Measurements from ENCODE around the gene TMSB4X. TPM values are rescaled to one million over a fixed set of nuclear protein-coding genes. Genes with fewer than 3 reads are reported as not detected.
A peak's percentile ranks its signal among the peaks of the same experiment; 100 is the strongest.
"Not testable (repeated sequence)": the region's sequence is repeated elsewhere in the genome, so short reads cannot be mapped to it uniquely, and the experiment has no call there.

Gene TMSB4X
- total RNA-seq, 1 donor from 2014 or later: 2,397 TPM

GRCh38 chrX:12956704-12957534, 18.0 kb upstream of the TMSB4X start:
- Histone ChIP-seq H3K9me3 (no peaks in the 10 kb centered on the region), H3K27me3 (no peaks in the 10 kb centered on the region), H3K36me3 (no peaks in the 10 kb centered on the region), H3K27ac (peak overlapping the region; percentile 58 to 62), H3K4me1 (peaks cover 0 to 2% of the 10 kb centered on the region in 2 donors), H3K4me3 (no peak overlapping the region)
- TF ChIP-seq CTCF (IDR thresholded peaks at IDR 0.05): no peak
- intact Hi-C loops (cut with DNase I): loop anchor here (10.0 kb wide), 1 partner anchor 1078 kb away; no protein-coding TSS in a partner anchor
- DNase-seq (ENCODE audit: low spot score in 2 of 2): peak in 1 of 2 donors; percentile 61

- no peak overlapping the region for H3K4me3 ChIP-seq
- H3K27ac ChIP-seq: peak overlapping the region in 1 of 2 donors; percentile 3
- intact Hi-C loops (cut with DNase I): loop anchor here (10.0 kb wide), 1 partner anchor 1077 kb away; no protein-coding TSS in a partner anchor
These were observed 16.9 kb upstream of the TMSB4X start for GRCh38 chrX:12958059-12958458.

GRCh38 chrX:12958461-12958860, 16.4 kb upstream of the TMSB4X start:
- intact Hi-C loops (cut with DNase I): loop anchor here (10.0 kb wide), 1 partner anchor 1076 kb away; no protein-coding TSS in a partner anchor

More at GRCh38 chrX:12958059-12958458, 16.9 kb upstream of the TMSB4X start:
- no peaks in the 10 kb centered on the region for H3K9me3 ChIP-seq
- no peak for TF ChIP-seq CTCF (IDR thresholded peaks at IDR 0.05)
- no peaks in the 10 kb centered on the region for H3K36me3 ChIP-seq
- DNase-seq (ENCODE audit: low spot score in 2 of 2): peak in 1 of 2 donors; percentile 11
- H3K27me3 ChIP-seq: no peaks in the 10 kb centered on the region
- peaks cover 0 to 2% of the 10 kb centered on the region in 2 donors for H3K4me1 ChIP-seq

GRCh38 chrX:12961196-12961718, 13.7 kb upstream of the TMSB4X start:
- Histone ChIP-seq H3K27me3 (no peaks in the 10 kb centered on the region), H3K4me1 (no peaks in the 10 kb centered on the region), H3K36me3 (no peaks in the 10 kb centered on the region), H3K4me3 (no peak overlapping the region), H3K27ac (no peak overlapping the region), H3K9me3 (no peaks in the 10 kb centered on the region)
- no peak for DNase-seq (ENCODE audit: low spot score in 2 of 2)
- intact Hi-C loops (cut with DNase I): no loop called here
- no peak for TF ChIP-seq CTCF (IDR thresholded peaks at IDR 0.05)

More at GRCh38 chrX:12958461-12958860, 16.4 kb upstream of the TMSB4X start:
- Histone ChIP-seq H3K27me3 (no peaks in the 10 kb centered on the region), H3K36me3 (no peaks in the 10 kb centered on the region), H3K4me1 (peaks cover 0 to 2% of the 10 kb centered on the region in 2 donors), H3K27ac (no peak overlapping the region), H3K9me3 (no peaks in the 10 kb centered on the region), H3K4me3 (no peak overlapping the region)
- no peak for TF ChIP-seq CTCF (IDR thresholded peaks at IDR 0.05)
- DNase-seq (ENCODE audit: low spot score in 2 of 2): peak in 1 of 2 donors; percentile 15

- DNase-seq (ENCODE audit: low spot score in 2 of 2): no peak
- no peaks in the 10 kb centered on the region for H3K36me3 ChIP-seq
- H3K27ac ChIP-seq: no peak overlapping the region
- intact Hi-C loops (cut with DNase I): no loop called here
- H3K9me3 ChIP-seq: no peaks in the 10 kb centered on the region
- no peak overlapping the region for H3K4me3 ChIP-seq
- no peak for TF ChIP-seq CTCF (IDR thresholded peaks at IDR 0.05)
- H3K27me3 ChIP-seq: no peaks in the 10 kb centered on the region
- H3K4me1 ChIP-seq: no peaks in the 10 kb centered on the region
These were observed 12.8 kb upstream of the TMSB4X start for GRCh38 chrX:12962041-12962504.

GRCh38 chrX:12963210-12963850, 11.6 kb upstream of the TMSB4X start:
- H3K4me1 ChIP-seq; intact Hi-C loops (cut with DNase I); H3K4me3 ChIP-seq; H3K36me3 ChIP-seq; H3K9me3 ChIP-seq; H3K27ac ChIP-seq; H3K27me3 ChIP-seq; DNase-seq (ENCODE audit: low spot score in 2 of 2): not testable (repeated sequence)
